Mesenteric fat pad (tissue), 1 donor: ENCODE data around the gene BCO1. TPM values are rescaled to one million over a fixed set of nuclear protein-coding genes. Genes with fewer than 3 reads are reported as not detected.

Experiments
- DNase-seq: peaks from one replicate; pipeline ENCODE4 v3.0.0-alpha.2; 2020; ENCODE audit warnings: low spot score
- total RNA-seq: library from RNA; stranded (reverse); fragmentation: NEBNext Ultra II Directional; extraction: Animal tissue kit (Norgen Biotek cat#: 25700); gene quantifications from one replicate; pipeline ENCODE4 v1.2.1, GENCODE V29; 2021
- donor health status: DM: yes; HTN: yes; CAD: no.

BCO1 gene
- total RNA-seq, 1 donor from 2014 or later: not detected

DNA sequence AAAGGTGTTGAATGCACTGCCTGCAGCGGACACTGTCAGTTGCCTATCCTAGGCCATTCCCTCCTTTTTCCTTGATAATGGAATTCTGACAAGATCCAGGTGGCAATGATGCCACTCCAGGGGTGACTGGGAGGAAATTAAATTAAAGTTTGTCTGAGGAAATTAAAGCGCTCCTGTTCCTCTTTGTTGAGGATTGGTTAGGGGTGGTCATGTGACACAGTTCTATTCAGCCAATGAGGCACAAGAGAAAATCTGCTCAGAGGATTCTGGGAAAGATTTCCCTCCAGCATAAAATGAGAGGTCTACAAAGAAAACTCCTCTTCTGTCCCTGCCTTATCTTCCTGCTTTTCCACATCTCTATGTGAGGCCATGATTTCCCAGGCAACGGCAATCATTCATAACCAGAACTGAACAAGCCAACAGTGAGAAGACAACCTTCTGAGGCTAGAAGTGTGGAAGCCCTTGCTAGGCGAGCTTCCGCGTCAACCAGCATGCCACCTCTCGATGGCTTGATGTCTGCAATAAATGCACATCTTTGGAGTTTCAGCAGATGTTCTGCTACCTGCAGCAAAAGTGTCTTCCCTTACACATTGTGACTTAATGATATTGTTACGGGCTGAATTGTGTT lies 5.6 kb upstream of the BCO1 start:
- DNase-seq: no peak

- no peak for DNase-seq
These were observed 1.2 kb upstream of the BCO1 start for GRCh38 chr16:81237282-81237681.

GRCh38 chr16:81237942-81238295 lies 570 bp upstream of the BCO1 start:
- no peak for DNase-seq

DNA sequence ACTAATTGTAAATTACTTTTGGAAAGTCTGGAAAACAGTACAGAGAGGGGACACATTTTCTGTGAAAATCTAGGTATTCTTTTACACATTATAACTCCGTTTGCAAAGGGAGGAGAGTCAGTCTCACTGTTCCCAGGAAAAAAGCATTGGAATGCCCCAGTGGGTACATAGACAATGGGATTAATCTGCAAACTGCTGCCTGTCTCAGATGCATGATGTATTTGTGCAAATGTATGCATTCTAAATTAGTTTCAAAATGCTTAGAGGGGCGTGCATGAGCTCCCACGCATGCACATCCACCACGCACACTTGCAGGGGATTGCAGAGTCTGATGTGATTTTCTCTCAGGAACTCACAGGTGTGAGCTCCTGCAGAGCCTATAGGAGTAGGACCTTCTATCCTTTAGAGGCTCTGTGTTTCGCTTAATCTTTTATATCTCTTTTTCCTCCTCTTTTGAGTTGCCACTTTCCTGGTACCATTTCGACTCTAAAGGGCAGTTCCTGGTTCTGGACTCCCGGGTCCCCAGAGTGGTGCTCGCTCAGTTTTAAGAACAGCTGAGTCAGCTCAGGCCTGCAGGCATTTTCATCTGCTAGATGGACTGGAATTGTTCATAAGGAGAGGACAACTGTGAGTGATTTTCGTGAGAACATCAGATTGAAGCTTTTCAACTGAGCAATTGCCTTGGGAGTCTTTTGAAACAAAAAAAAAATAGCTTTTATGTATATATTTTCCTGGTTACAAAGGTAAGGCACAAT lies 1.1 kb downstream of the BCO1 start:
- DNase-seq: no peak

- no peak for DNase-seq
These were observed 3.2 kb downstream of the BCO1 start for GRCh38 chr16:81241706-81242105.

DNA sequence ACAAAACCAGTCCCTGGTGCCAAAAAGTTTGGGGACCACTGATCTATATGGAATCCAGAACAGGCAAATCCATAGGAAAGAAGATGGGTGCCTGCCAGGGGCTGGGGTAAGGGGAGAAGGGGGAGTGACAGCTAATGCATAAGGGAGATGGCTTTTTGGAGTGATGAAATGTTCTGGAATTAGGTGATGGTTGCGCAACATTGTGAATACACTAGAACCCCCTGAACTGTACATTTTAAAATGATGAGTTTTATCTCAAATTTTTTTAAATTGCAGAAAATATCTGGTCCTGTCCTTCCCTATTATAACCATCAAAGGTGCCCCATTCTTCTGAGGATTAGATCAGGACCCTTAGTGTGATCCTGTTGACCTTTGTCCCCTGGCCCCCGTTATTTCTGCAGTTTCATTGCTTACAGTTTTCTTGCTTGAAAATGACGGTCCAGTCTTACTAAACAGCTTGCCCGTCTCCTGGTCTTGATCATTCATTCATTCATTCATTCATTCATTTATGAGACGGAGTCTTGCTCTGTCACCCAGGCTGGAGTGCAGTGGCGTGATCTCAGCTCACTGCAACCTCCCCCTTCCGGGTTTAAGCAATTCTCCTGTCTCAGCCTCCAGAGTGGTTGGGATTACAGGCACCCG lies 4.6 kb downstream of the BCO1 start:
- DNase-seq: no peak

DNA sequence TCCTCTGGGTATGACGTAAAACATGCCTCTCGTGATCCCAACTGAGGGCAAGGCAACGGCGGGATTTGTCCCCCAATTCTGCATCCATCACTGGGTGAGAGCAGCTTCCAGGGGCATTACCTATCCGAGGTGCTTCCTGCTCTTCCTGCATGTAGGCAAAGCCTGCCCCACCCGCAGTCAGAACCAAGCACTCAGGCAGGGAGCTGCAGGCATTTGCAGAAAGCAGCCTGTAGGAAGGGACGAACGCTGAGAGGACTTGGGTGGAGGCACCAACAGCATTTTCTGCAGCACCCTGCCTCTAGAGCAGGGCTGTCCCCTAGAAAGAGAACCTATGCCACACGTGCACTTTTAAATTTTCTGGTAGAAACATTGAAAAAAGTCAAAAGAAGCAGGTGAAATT lies 5.5 kb downstream of the BCO1 start:
- DNase-seq: no peak

DNA sequence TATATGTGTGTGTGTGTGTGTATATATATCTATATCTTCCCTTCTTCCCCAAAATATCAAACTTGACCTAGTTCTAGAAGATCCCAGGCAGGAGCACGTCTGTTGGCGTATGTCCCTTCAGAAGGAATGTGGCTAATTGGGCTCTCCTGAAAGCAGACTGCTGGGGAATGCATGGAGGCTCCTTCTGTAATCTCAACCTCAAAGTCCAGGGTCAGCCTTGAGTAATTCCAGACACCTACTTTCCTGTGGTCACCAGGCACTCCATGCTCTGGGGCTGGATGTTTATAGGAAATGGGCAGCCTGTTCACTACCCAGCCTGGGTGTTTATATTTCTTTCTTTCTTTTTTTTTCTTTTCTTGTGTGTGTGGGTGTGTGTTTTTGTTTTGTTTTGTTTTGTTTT lies 13.4 kb downstream of the BCO1 start:
- DNase-seq: no peak

- DNase-seq: no peak
These were observed 14.7 kb downstream of the BCO1 start for GRCh38 chr16:81253141-81253540.

DNA sequence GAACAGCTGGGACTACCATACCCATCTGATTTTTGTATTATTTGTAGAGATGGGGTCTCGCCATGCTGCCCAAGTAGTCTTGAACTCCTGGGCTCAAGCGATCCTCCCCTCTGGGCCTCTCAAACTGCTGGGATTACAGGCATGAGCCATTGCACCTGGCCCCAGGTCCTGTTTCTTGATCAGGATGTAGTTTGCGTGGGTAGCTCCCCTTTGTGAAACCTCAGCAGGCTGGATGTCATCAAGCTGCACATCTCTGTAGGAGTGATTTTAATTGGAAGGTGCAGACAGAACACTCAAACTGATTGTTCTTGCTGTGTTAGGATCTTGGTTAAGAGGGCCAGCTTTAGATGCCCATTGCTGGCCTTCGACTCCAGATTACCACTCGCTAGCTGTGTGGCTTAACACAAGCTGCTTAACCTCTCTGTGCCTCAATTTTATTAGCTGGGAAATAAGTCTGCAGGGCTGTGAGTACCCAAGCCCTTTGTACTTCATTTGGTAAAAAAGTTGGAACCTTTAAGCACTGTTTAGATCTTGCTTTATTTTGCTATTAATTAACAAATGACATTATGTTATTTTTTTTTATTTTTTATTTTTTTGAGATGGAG lies 16.5 kb downstream of the BCO1 start:
- DNase-seq: no peak

GRCh38 chr16:81259916-81260315 lies 21.4 kb downstream of the BCO1 start:
- DNase-seq: no peak

DNA sequence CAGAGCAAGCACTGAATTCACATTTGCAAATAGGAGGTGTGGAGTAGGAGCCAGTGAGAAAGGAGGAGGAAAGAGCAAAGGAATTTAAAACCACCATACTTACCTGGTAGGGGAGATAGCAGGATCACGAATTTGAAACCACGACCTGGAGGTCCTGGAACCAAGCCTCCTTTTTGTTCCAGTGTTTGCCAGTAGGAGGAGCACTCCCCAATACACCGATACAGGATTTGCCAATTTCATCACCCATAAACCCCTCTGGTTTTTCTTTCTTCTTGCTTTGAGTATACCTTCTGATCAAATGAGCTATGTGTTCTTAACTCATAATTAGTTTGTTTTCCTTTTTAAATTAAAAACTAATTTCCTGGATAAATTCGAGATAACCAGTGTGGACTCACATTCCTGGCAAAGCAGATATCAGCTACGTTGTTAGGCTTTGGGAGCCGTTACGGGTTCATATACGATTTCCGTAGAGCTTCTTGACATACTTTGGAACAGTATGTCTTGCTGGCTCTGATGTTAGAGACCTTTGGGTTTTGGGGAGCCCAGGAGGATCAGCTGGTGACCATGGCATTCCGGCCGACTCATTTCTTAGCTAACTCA lies 22.7 kb downstream of the BCO1 start:
- no peak for DNase-seq

DNA sequence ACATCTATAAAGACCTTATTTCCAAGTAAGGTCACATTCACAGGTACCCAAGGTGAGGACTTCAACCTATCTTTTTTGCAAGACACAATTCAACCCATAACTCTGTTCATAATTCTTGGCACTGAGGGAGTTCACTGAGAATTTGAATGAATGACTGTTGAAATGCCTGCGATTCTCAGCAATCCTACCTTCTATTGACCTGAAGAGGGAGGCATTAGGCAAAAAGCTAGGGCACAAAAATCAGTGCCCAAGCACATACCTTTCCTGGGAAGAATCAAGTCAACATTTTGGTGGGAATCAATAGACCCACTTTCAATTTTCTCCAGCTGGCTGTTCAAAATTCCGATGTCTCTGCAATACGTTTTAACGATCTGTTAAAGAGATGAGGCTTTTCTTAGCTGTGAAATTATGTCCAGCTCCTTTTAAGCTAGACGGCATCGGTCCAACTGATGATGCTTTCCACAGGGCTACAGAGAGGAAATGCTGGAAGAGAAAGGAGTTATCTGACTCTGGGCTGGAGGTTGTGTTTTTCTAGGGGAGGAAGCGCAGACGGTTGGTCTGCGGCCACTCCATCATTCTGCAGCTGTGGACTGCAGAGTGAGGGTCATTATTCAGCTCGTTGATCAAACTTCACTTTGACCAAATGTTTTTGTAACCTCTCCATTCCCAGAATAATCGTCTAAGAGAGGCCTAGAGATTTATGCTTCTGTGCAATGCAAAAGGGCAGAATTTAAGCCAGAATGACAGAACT lies 25.2 kb downstream of the BCO1 start:
- no peak for DNase-seq

DNA sequence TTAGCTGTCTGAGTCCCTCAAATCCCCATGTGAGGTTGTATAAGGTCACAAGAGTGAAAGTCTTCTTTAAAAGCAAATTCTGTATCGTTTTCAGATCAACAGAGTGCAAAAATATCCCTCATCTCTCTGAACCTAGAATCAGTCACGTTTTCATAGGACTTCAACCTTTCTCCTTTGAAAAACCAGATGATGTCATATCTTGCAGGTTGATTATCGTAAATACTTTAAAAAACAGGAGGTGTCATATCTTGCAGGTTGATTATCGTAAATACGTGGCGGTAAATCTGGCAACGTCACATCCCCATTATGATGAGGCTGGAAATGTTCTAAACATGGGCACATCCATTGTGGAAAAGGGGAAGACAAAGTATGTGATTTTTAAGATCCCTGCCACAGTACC lies 25.9 kb downstream of the BCO1 start:
- no peak for DNase-seq

- DNase-seq: no peak
These were observed 26.6 kb downstream of the BCO1 start for GRCh38 chr16:81265052-81265451.

GRCh38 chr16:81265658-81266451 lies 27.4 kb downstream of the BCO1 start:
- DNase-seq: no peak

DNA sequence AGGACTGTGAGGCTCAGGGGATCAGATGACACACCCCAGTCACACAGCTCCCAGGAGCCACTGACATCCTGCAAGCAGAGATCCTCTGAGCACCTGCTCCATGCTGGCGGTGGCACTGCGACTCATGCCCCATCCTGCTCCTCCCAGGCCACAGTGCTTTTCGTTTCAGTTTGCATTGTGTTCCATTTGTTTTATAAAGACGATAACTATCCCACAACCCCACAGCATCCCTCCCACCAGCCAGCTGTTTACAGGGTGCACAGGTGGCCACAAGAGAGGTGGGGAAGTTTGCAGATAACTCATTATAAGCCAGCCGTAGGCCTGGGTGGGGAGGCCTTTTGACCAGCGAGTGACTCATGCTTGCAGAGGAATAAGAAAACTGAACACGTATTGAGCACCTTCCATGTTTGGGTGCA lies 28.2 kb downstream of the BCO1 start:
- DNase-seq: no peak

GRCh38 chr16:81268509-81268908 lies 30.0 kb downstream of the BCO1 start:
- DNase-seq: no peak

GRCh38 chr16:81273223-81273950 lies 34.9 kb downstream of the BCO1 start:
- no peak for DNase-seq
